T-cell (primary cell): ENCODE measurements around the gene IL1RAPL2. TPM values are rescaled to one million over a fixed set of nuclear protein-coding genes. Genes with fewer than 3 reads are reported as not detected.
"Not testable (repeated sequence)": the region's sequence is repeated elsewhere in the genome, so short reads cannot be mapped to it uniquely, and the experiment has no call there.

ENCODE experiments used
- ATAC-seq, 4 experiments: fragments of 200-7000 bp in 3 of 4; fragments of 150-1000 bp in 1 of 4; cut with Tn5 transposase; replicated peaks in 1 of 4; 1 replicate in 3 of 4; 2 replicates in 1 of 4; pipeline ENCODE4 v1.10.0; 2021; ENCODE audit warnings: moderate library complexity in 3 of 4, mild to moderate bottlenecking in 2 of 4, moderate number of reproducible peaks in 1 of 4
- CTCF ChIA-PET, 2 donors: fragments of 300-600 bp; sonication (Branson Sonifier 250); formaldehyde crosslinking; loops; one replicate each; lab custom pipeline; 2022; ENCODE audit warnings: antibody characterized with exemption in 2 of 2; lab: Charles Lee
- POLR2A ChIA-PET, 2 donors: fragments of 300-600 bp; sonication (Branson Sonifier 250); formaldehyde crosslinking; loops; one replicate each; lab custom pipeline; 2022; ENCODE audit warnings: antibody characterized with exemption in 2 of 2; lab: Charles Lee
- DNase-seq, 35 experiments: peaks; one replicate each; pipeline versions ENCODE4 v3.0.0 to v3.0.0-alpha.2; 2013 to 2023
- H3K27ac ChIP-seq: one replicate; pipeline ENCODE4 v1.5.1; 2013; ENCODE audit warnings: low read length
- H3K27me3 ChIP-seq, 2 experiments: replicated peaks in 1 of 2; 1 replicate in 1 of 2; 2 replicates in 1 of 2; pipeline versions ENCODE4 v1.6.1 to v1.7.0; 2013; ENCODE audit warnings: low read length in 1 of 2, mixed read lengths in 1 of 2; ENCODE audit not compliant: control insufficient read depth in 2 of 2, insufficient read depth in 2 of 2; ENCODE audit errors: extremely low read depth in 1 of 2
- H3K36me3 ChIP-seq, 2 donors: 1 replicate in 1 of 2; 2 replicates in 1 of 2; pipeline versions ENCODE4 v1.6.1 to v1.7.0; 2013; ENCODE audit warnings: low read length in 1 of 2; ENCODE audit not compliant: control insufficient read depth in 2 of 2, insufficient read depth in 1 of 2; ENCODE audit errors: extremely low read depth in 1 of 2
- H3K4me1 ChIP-seq, 2 experiments: 1 replicate in 1 of 2; 2 replicates in 1 of 2; pipeline versions ENCODE4 v1.6.1 to v1.7.0; 2013; ENCODE audit warnings: low read length in 2 of 2, mixed read lengths in 1 of 2; ENCODE audit not compliant: insufficient read depth in 2 of 2, control insufficient read depth in 1 of 2; ENCODE audit errors: extremely low read depth in 1 of 2
- H3K4me3 ChIP-seq, 2 donors: 1 replicate in 1 of 2; 2 replicates in 1 of 2; pipeline versions ENCODE4 v1.5.1 to v1.7.0; 2013; ENCODE audit warnings: mild to moderate bottlenecking in 2 of 2, low read length in 1 of 2, moderate library complexity in 1 of 2; ENCODE audit not compliant: control insufficient read depth in 1 of 2; ENCODE audit errors: extremely low read depth in 1 of 2
- H3K9me3 ChIP-seq: 2 replicates; pipeline ENCODE4 v1.7.0; 2013
- H3K27ac Mint-ChIP-seq, 2 donors: one replicate each; pipeline ENCODE4 v1.8.0; 2020 to 2021; ENCODE audit warnings: mild to moderate bottlenecking in 2 of 2, mixed read lengths in 2 of 2
- H3K27me3 Mint-ChIP-seq, 2 donors: one replicate each; pipeline ENCODE4 v1.8.0; 2021 to 2022; ENCODE audit warnings: mixed read lengths in 2 of 2
- H3K36me3 Mint-ChIP-seq: one replicate; pipeline ENCODE4 v1.8.0; 2021; ENCODE audit warnings: mixed read lengths
- H3K4me1 Mint-ChIP-seq, 3 donors: one replicate each; pipeline ENCODE4 v1.8.0; 2020 to 2022; ENCODE audit warnings: mixed read lengths in 3 of 3, mild to moderate bottlenecking in 1 of 3
- H3K4me3 Mint-ChIP-seq, 3 donors: one replicate each; pipeline ENCODE4 v1.8.0; 2020 to 2022; ENCODE audit warnings: mild to moderate bottlenecking in 3 of 3, mixed read lengths in 3 of 3, moderate library complexity in 3 of 3
- H3K9me3 Mint-ChIP-seq, 3 donors: one replicate each; pipeline ENCODE4 v1.8.0; 2020 to 2022; ENCODE audit warnings: mixed read lengths in 3 of 3
- WGBS: methylation state at CpG from one replicate; pipeline ENCODE4 v1.1.5; 2013; ENCODE audit warnings: missing lambda C conversion rate; ENCODE audit not compliant: insufficient coverage; 5-methylcytosine and 5-hydroxymethylcytosine counted together
- total RNA-seq, 35 experiments: library from RNA in 6 of 35; stranded (reverse) in 6 of 35; fragments of 120-200 nt in 1 of 35; gene quantifications; one replicate each; pipeline versions ENCODE4 v1.2.1 to v1.2.4 and lab custom pipeline; 2013 to 2026

Gene IL1RAPL2
- total RNA-seq, 5 donors from 2014 or later (not counting 1 experiment from before 2014, with no cell fraction given) = not detected

DNA sequence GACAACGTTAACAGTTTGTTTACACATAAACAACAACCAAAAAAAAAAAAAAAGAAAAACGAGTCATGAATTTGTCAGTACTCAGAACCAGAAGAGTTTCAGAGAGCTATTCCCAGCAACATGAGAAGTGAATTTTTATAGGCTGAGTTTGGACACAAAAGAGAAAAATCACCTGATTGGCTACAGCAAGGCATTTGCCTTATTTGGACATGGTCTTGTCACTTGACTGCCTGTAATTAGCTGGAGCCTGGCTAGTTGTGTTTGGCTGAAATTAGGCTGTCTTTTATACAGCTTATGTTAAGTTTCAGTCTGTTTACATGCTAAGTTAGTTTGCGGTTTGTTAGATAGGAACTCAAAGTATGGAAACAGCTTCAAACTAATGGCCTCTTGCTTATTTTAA lies 655.4 kb downstream of the IL1RAPL2 start:
- H3K27ac Mint-ChIP-seq = no peak overlapping the region
- no peak for DNase-seq
- no peak for ATAC-seq
- Histone ChIP-seq H3K36me3 (no peaks in the 10 kb centered on the region), H3K4me1 (no peaks in the 10 kb centered on the region), H3K27me3 (no peaks in the 10 kb centered on the region), H3K4me3 (no peak overlapping the region), H3K9me3 (no peaks in the 10 kb centered on the region), H3K27ac (no peak overlapping the region)
- peaks cover 0 to 6% (median 0%) of the 10 kb centered on the region in 3 donors for H3K9me3 Mint-ChIP-seq
- H3K4me1 Mint-ChIP-seq = no peaks in the 10 kb centered on the region
- no CpG with 5 or more reads among the region's 3 CpGs for WGBS
- ChIA-PET POLR2A (no interaction called here), CTCF (no interaction called here)
- no peaks in the 10 kb centered on the region for H3K36me3 Mint-ChIP-seq
- H3K4me3 Mint-ChIP-seq = no peak overlapping the region
- H3K27me3 Mint-ChIP-seq = no peaks in the 10 kb centered on the region

GRCh38 chrX:105226499-105226898 lies 660.5 kb downstream of the IL1RAPL2 start:
- Histone ChIP-seq H3K9me3 (no peaks in the 10 kb centered on the region), H3K4me3 (no peak overlapping the region), H3K27me3 (no peaks in the 10 kb centered on the region), H3K36me3 (no peaks in the 10 kb centered on the region), H3K27ac (no peak overlapping the region), H3K4me1 (no peaks in the 10 kb centered on the region)
- ChIA-PET POLR2A (no interaction called here), CTCF (no interaction called here)
- H3K36me3 Mint-ChIP-seq = no peaks in the 10 kb centered on the region
- no peak for ATAC-seq
- H3K27ac Mint-ChIP-seq = no peak overlapping the region
- H3K9me3 Mint-ChIP-seq = no peaks in the 10 kb centered on the region
- peaks cover 0 to 8% of the 10 kb centered on the region in 2 donors for H3K27me3 Mint-ChIP-seq
- no peaks in the 10 kb centered on the region for H3K4me1 Mint-ChIP-seq
- DNase-seq = no peak
- no peak overlapping the region for H3K4me3 Mint-ChIP-seq
- no CpG with 5 or more reads among the region's 5 CpGs for WGBS

GRCh38 chrX:105228602-105229001 lies 662.6 kb downstream of the IL1RAPL2 start:
- Mint-ChIP-seq H3K4me1 (no peaks in the 10 kb centered on the region), H3K27ac (no peak overlapping the region), H3K9me3 (no peaks in the 10 kb centered on the region), H3K36me3 (no peaks in the 10 kb centered on the region), H3K27me3 (peaks cover 0 to 11% of the 10 kb centered on the region in 2 donors), H3K4me3 (no peak overlapping the region)
- Histone ChIP-seq H3K4me3 (no peak overlapping the region), H3K9me3 (no peaks in the 10 kb centered on the region), H3K27me3 (no peaks in the 10 kb centered on the region), H3K36me3 (no peaks in the 10 kb centered on the region), H3K27ac (no peak overlapping the region), H3K4me1 (no peaks in the 10 kb centered on the region)
- no peak for ATAC-seq
- POLR2A ChIA-PET = interaction anchor here in 1 of 2 donors (0.6 kb wide), 1 partner anchor 204 kb away, joined by 3 read pairs; no protein-coding TSS in a partner anchor
- CTCF ChIA-PET = interaction anchor here in 1 of 2 donors (1.0 kb wide), 1 partner anchor 38 kb away, joined by 4 read pairs; no protein-coding TSS in a partner anchor
- no CpG with 5 or more reads among the region's 2 CpGs for WGBS
- no peak for DNase-seq

GRCh38 chrX:105229146-105229545 lies 663.1 kb downstream of the IL1RAPL2 start:
- no peaks in the 10 kb centered on the region for H3K36me3 Mint-ChIP-seq
- no peak for ATAC-seq
- no peak overlapping the region for H3K4me3 Mint-ChIP-seq
- CTCF ChIA-PET = no interaction called here
- H3K4me1 Mint-ChIP-seq = no peaks in the 10 kb centered on the region
- no peak overlapping the region for H3K27ac Mint-ChIP-seq
- DNase-seq = no peak
- H3K4me1 ChIP-seq = no peaks in the 10 kb centered on the region
- H3K27me3 ChIP-seq = no peaks in the 10 kb centered on the region
- no peaks in the 10 kb centered on the region for H3K9me3 Mint-ChIP-seq
- H3K4me3 ChIP-seq = no peak overlapping the region
- WGBS = no CpG with 5 or more reads among the region's 3 CpGs
- peaks cover 0 to 11% of the 10 kb centered on the region in 2 donors for H3K27me3 Mint-ChIP-seq
- POLR2A ChIA-PET = no interaction called here
- H3K27ac ChIP-seq = no peak overlapping the region
- H3K9me3 ChIP-seq = no peaks in the 10 kb centered on the region
- H3K36me3 ChIP-seq = no peaks in the 10 kb centered on the region

GRCh38 chrX:105237407-105237806 lies 671.4 kb downstream of the IL1RAPL2 start:
- H3K27me3 Mint-ChIP-seq, H3K36me3 Mint-ChIP-seq, CTCF ChIA-PET, H3K36me3 ChIP-seq, H3K9me3 ChIP-seq, H3K4me3 ChIP-seq, H3K9me3 Mint-ChIP-seq, DNase-seq, H3K4me1 ChIP-seq, H3K4me1 Mint-ChIP-seq, H3K27ac ChIP-seq, H3K27ac Mint-ChIP-seq, H3K27me3 ChIP-seq, H3K4me3 Mint-ChIP-seq, POLR2A ChIA-PET, ATAC-seq: not testable (repeated sequence)
- WGBS = no CpG with 5 or more reads among the region's 3 CpGs

DNA sequence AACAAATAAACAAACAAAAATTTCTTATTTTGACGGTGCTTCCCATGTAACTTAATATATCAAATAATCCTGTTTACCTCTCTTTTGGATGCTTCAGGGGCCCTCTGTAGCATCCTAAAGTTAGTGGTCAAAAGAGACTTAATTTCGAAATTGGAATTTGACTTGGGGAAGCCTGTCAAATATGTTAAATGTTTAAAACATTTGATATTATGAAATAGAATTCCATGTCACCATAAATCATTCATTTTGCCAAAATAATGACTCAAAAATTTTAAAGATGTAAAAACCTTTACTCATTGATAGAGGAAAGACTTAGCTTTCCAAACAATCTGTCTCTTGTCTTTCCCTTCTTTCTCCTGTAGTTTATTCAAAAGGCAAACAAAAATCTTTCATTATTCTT lies 675.1 kb downstream of the IL1RAPL2 start:
- Mint-ChIP-seq H3K4me3 (no peak overlapping the region), H3K4me1 (no peaks in the 10 kb centered on the region), H3K36me3 (no peaks in the 10 kb centered on the region), H3K27me3 (peaks cover 0 to under 1% of the 10 kb centered on the region in 2 donors), H3K27ac (no peak overlapping the region), H3K9me3 (no peaks in the 10 kb centered on the region)
- Histone ChIP-seq H3K4me1 (no peaks in the 10 kb centered on the region), H3K27ac (no peak overlapping the region), H3K9me3 (no peaks in the 10 kb centered on the region), H3K27me3 (no peaks in the 10 kb centered on the region), H3K4me3 (no peak overlapping the region), H3K36me3 (no peaks in the 10 kb centered on the region)
- DNase-seq (no peak), ATAC-seq (no peak)
- ChIA-PET POLR2A (no interaction called here), CTCF (no interaction called here)
- no CpG with 5 or more reads among the region's 2 CpGs for WGBS
